GM19238 (cell line): ENCODE data around the gene FBXO44.
A peak's percentile ranks its signal among the peaks of the same experiment; 100 is the strongest.

Experiments
- DNase-seq: peaks from one replicate; pipeline ENCODE4 v3.0.0; 2011; ENCODE audit warnings: low spot score; ENCODE audit not compliant: insufficient read length

Gene FBXO44

DNA sequence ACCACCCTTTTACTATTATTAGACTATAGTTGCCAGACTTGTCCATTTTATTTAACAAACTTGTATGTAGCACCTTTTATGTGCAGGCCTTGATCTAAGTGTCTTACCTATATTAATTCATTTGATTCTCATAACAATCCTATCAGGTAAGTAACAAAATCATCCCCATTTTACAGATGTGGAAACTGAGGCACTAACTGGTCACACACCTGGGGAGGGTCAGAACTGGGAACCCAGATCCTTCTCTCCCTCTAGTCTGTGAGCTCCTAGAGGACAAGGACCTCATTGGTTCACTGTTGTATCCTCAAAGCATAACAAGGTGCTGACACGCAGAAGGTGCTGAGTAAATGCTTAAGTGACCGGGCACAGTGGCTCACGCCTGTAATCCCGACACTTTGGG, 15.3 kb upstream of the FBXO44 start:
- no peak for DNase-seq

DNA sequence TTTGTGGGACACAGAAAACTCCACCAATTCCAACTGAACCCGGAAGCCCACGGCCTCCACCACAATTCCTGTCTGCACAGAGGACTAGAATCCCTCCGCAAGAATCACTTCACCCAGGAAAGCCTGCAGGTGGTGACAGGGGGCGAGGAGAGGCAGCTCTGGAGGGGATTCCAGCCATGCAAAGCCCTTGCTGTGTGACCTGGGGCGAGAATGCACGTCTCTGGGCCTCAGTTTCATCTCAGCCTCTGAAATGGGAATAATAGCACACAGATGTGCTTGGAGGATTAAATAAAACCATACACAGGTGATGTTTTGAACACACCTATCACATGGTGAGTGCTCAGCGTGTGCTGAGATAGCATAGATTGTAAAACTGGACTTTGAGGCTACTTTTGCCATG, 14.6 kb upstream of the FBXO44 start:
- DNase-seq, result no peak

DNA sequence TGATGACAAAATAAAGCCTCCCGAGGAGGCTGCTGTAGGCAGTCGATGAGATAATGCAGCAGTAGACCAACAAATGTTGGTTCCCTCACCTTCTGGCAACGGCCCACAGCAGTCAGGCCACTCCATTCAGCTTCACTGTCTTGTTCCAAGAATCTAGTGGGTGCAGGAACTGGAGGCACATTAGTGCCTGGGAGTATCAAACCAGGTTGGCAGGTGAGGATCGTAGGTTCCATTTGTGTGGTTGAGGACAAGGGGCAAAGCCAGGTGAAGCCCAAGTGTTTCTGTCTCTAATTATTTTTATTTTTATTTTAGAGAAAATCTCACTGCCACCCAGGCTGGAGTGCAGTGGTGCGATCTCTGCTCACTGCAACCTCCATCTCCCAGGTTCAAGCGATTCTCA, 13.7 kb upstream of the FBXO44 start:
- DNase-seq, result no peak

DNA sequence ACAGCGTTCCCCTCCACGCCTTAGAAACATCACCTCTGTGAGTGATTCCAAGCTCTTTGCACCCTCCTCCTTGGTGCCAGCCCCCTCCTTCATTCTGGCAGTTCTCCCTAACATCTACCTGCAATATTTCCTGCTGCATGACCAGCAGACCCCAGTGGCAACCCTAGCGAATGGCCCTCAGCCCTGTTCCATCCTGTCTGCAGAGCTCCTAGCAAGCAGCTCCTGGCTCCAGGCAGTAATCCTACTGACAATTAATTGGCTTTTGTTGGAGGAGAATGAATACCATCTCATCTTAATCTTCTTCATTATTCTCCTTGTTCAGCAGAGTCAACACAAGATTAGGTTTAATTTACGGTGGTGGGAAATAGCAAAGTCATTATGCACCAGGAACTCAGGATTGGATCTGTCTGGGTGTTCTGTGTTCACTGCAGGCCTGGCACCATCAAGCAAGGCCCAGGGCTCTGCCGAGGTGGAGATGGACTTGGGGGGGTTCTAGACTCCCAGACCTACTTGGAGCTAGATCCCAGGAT, 12.8 kb upstream of the FBXO44 start:
- DNase-seq, result no peak

DNA sequence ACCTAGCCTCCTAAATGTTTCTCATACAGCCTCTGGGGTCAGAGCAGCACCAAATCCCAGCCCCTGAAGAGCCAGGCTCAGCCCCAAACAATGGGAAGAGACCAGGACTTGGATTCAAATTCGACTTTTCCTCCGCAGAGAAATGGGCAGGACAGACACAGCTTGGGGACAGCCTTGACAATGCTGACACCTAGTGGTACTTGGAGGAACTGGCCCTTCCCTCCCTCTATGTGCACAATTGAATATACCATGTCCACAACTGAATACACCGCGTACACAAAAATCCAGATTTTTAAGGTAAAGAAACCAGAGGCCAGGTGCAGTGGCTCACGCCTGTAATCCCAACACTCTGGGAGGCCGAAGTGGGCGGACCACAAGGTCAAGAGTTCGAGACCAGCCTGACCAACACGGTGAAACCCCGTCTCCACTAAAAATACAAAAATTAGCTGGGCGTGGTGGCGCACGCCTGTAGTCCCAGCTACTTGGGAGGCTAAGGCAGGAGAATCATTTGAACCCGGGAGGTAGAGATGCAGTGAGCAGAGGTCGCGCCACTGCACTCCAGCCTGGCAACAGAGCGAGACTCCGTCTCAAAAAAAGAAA, 12.2 kb upstream of the FBXO44 start:
- DNase-seq, result peak; percentile 79

DNA sequence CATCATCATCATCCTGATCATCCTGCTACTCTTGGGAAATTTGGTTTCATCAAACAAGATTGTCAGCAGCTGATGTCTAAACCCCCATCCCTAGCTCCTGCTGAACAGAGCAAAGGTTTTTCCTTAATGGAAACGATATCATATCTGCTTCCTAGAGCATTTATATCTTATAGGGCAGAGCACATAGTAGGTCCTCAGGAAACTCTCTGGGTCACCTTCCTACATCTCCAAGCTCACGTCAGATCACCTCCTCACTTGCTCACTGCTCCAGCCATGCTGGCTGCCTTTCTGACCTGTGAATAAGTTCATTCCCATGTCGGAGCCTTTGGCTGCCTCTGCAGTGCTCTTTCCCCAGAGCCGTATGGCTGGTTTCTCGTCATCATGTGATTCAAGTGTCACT, 10.9 kb upstream of the FBXO44 start:
- no peak for DNase-seq

DNA sequence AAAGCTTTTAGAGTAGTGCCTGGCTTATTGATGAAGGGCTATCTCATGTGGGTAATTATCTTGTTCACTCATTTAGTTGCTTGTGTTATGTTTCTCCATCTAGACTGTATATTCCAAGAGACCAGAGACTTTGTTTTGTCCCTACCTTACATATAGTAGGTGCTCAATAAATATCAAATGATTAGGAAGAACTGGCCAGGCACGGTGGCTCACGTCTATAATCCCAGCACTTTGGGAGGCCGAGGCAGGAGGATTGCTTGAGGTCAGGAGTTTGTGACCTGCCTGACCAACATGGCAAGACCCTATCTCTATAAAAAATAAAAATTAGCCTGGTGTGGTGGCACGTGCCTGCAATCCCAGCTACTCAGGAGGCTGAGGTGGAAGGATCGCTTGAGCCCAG, 9.4 kb upstream of the FBXO44 start:
- DNase-seq, result no peak

DNA sequence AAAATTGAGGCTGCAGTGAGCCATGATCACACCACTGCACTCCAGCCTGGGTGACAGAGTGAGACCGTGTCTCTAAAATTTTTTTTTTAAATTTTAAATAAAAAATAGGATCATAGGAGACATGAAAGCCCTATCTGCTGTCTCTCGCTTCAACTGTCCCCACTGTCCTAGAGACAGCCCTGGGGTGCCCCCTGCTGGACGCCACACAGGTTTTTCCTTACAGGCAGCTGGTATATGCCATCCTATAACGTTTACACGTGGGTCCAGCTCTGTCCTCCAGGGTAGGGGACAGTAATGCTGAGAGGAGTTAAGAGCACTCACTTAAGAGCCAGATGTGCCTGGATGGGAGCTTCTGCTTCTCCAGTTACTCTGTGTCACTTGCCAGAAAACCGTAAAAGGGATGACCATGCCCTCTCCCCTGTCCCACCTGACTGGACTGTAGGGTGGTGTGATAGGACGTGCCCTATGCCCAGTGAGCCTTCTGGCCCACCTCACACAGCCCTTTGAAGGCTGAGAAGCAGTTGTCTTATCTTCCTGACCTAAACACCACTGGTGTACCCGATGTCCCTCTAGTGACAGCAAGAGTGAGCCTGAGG, 8.9 kb upstream of the FBXO44 start:
- peak; percentile 53 for DNase-seq

DNA sequence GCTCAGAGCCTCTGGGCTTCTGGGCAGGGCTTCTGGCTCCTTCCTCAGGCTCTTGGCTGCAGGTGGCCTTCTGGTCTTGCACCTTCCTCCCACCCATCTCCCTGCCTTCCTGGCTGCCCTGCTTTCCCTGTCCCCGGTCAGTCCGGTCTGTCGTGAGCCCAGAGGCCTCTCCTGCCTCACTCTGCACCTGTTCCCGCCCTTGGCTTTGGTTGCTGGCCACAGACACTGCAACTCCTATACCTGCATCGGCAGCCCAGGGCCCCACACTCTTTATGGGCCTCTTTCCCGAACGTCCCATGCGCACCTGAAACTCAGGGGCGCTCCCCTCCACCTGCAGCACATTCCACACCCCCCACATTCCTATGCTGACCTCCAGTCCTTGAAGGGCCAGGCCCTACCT, 8.4 kb upstream of the FBXO44 start:
- no peak for DNase-seq

DNA sequence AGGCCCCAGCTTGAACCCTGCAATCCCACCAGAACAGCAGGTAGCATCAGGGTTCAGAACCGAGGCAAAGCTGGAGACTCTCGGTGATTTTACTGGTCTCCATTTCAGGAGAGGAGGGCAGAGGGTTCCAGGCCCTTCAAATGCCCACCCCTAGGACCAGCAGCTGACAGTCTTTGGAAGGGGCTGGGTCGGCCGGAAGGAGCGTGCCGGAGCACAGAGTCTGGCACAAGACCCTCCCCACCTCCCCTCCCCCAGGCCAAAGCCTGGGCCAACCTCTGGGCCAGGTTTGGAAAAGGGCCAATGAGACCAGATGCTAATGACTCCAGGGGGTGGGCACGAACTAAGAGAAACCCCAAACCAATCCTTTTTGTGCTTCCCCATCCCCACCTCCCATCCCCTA, 7.3 kb upstream of the FBXO44 start:
- no peak for DNase-seq

DNA sequence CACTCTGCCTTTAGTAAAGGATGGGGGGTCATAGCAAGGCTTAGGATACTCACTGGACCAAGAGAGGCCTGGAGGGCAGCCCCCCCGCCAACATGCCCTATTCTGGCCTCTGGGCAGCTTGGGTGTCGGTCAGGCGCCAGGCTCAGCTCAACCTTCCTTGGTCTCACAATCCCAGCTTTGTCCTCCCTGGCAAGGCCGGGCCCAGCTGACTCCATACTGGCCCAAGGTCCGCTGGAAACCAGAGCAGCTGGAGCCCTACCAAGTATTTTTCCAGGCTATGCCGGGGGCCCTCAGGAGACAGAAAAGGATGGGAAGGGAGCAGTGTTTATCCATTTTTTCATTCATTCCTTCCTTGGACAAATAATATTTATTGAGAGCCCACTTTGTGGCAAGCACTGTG, 6.6 kb upstream of the FBXO44 start:
- DNase-seq, result no peak

DNA sequence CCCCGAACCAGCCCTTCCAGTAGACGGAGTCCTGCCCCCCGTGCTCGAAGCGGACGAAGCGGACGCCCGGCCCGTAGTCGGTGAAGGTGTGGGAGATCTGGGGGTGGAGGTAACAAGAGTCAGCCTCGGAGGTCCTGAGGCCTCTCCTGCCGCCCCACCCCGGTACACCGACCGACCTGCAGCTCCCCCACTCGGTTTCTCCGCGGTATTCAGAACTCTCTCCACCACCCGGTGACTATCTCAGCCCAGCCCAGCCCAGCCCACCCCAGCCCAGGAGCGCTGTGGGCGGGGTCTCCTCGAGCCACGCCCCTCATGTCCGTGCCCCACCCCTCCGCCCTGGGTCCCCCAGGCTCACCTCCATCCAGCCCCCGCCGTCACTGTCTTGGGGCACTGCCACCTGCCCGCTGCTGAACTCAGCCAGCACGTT, 5.9 kb upstream of the FBXO44 start:
- DNase-seq, result no peak

DNA sequence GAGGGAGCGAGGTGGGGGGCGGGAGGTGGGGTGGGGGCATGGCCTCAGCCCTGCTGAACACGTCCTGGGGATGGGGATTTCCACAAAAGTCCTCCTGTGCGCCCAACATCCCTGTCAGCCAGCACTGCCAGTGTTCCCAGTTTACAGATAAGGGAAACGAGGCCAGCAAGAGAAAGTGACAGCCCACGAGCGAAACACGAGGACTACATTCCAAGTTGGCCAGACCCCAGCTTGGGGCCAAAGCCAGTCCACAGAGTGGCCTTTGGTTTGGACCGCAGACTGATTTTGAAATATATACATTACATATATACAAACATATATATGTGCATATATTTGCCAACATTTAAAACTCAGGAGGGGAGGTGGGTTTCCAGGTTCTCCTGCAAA, 5.4 kb upstream of the FBXO44 start:
- DNase-seq, result no peak

DNA sequence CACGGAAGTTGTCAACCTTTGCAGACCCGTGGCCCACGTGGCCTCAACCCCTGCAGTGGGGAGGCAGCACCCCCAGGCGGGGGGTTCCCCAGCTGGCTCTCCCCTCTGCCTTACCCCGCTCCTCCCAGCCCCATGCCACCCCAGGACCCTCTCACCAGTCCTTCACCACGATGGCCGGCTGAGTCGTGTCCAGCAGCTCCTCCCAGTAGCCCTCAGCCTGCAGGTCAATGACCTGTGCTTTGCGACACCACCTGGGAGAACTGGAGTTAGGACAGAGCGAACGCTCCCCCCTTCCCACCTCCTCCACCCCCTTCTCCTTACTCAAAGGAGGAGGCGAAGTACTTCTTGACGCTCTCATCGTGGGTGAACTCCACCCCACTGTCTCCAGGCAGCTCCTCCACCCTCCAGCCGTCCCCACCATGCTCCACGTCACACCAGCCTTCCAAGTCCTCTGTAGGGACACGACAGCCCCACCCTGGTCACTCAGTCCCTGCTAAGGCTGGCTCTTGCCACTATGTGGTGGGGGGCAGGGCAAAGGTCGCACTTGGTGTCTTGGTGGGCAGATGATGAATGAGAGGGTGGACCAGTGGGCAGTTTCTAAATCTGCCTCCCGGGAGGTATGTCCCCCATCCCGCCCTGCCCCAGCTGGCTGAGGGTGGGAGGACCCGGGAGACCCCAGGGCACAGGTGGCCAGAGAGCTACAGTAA, 4.9 kb upstream of the FBXO44 start:
- DNase-seq, result no peak

DNA sequence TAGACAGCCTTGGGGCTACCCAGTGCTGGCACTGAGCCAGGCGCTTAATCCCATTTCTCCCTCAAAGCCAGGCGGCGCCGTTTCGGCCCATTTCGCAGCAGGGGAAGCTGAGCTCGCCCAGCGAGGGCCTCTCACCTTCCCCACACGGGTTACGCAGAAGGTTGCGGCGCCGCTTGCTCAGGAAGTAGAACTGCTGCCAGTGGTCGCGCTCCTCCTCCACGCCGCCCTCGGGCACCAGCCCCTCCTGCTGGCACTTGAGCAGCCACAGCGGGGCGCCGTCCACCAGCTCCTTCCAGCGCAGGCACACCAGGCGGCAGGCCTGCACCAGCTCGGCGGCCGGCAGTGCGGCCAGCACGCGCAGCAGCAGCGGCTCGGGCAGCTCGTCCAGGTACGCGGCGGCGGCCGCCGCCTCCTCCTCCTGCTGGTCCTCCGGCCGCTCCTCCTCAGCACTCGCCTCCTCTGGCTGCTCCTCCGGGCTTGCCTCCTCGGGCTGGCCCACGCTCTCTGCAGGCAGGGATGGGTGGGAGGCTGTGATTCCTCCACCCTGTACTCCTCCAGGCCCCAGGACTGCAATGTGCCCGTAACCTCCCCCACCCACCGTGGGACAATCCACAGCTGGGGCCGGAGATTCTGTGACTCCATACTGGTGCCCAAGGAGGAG, 4.2 kb upstream of the FBXO44 start:
- DNase-seq, result peak; percentile 63

DNA sequence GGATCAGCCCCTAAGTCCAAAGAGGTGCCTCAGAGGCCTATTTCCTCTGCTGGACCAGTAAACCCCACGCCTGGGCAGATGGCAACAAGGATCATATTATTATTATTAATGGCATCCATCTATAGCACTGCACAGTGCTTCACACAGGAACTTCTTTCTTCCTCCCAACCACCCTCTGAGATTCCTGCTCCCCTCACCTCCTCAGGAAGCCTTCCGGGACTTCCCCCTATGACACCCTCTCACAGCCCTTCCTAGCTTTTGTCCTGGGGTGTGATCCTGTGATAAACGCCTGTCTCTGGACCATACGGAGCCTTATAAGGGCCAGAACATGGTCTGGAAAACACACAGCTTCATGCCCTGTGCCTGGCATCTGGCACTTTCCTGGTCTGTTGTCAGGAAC, 3.7 kb upstream of the FBXO44 start:
- no peak for DNase-seq

DNA sequence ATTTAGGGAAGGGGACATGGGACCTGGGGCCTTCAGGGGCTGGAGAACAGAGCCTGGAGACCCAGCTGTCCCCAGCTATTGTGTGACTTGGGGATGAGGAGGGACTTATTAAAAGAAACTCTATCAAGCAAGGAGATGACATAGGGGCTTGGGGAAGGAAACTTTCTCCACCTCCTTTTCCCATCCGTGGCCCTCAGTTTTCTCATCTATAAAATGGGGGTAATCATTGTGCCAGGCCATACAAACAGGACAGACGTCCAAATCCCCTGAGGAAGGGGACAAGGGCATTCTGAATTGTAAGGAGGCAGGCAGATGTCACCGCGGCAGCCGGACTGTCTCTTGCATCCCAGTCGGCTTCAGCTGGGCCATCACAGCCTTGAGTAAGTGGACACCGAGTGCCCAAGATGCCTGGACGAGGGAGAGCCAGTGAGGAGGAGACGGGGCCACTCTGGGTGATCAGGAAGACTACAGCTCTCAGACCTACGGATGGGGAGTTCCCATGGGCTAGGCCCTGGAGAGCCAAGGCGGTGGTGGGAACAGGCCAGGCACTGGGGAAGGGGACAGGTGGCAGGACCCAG, 2.4 kb upstream of the FBXO44 start:
- no peak for DNase-seq

DNA sequence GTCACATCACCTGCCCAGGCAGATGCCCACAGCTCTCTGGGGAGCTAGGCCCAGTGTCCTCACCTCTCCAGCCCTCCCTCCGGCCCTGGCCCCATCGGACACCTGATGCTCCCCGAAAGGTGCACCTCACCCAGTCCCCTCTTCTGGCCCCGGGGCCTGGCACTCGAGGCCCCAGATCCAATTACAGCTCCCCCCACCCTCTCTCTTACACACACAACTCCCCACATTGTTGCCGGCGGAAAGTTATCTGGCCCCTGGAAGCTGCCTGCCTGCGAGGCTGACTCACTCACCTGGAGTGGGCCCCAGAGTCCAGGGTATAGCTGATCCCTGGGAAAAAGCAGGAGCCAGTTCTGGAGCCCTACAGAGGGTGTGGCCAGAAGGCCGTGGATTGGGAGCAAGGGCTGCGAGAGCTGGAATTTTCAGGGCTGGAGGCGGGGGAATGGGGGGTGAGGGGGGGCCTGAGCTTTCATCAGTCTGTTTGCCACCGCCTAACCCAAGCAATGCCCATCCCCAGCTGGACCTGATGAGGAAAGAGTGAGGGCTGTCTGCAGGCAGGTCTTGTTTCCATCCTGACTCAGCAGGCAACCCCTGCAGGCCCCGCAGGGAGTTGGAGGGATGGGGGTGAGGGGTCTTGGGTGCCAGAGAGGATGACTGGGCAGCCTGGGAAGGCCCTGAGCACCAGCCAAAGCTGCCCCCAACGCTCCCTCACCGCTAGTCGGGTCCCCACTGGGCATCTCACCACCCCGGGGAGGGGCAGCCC, 1.4 kb upstream of the FBXO44 start:
- no peak for DNase-seq

DNA sequence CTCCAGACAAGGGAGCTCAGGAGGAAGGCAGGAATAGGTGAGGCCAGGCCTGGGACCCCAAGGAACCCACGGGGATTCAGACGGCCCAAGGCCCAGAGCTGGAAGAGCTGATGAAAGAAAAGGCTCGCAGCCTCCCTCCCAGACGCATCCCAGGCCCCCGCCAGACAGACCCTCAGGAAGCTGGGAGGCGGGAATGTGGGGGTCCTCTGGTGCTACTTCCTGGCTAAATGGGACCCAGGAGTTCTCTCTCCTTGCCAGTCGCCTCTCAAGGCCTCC, 878 bp upstream of the FBXO44 start:
- DNase-seq, result no peak

DNA sequence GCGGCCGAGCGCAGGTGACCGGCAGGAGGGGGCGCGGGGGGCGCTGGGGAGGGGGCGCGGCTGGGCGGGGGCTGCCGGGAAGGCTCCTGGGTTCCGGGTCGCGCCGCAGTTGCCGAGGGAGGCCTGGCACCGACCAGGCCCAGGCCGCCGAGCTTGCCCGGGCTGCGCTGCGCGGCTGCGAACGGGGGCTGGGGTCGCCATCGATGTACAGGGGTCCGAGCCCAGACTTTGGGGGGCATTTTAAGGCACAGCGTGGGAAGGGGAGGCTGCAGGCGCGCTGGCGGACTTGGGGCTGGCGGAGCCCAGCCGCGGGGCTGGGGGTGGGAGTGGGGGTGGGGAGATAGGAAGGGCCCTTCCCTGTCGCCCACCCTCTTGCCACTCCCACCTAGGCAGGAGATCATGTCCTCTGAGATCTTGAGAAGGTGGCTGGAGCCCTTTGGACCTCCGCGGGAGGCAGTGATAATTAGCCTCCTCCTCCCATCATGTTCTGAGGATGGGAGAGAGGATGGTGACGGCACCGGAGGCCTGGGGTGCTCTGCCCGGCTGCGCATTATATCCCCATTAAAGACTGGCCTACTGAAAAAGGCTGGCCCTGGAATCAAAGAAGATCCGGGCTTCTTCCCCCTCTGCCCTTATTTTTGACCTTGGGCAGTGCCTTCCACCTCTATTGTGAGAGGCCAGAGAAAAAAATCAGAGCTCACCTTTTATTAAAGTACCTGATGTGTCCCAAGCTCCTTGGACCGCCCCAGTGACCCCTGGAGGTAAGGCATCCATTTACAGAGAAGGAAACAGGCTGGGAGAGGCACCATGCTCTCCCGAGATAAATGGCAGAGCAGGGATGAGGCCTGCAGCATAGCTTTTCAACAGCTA, 497 bp downstream of the FBXO44 start:
- DNase-seq, result no peak

DNA sequence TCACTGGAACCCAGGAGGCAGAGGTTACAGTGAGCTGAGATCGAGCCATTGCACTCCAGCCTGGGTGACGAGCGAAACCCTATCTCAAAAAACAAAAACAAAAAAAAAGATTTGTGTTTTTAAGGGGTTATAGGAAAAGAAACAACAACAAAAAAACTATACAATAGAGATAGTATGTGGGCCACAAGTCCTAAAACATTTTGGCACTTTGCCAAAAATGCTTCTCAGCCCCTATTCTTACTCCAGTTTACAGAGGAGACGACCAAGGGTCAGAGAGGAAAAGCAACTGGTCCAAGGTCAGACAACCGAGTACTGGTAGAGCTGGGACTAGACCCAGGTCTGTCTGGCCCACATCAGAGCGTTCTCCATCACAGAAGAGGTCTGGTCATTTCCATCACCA, 3.0 kb downstream of the FBXO44 start:
- DNase-seq, result no peak
